GM12878 (cell line): Measurements from ENCODE around the gene NPAS3. TPM values are rescaled to one million over a fixed set of nuclear protein-coding genes. Genes with fewer than 3 reads are reported as not detected.

Experiments
- ATAC-seq: fragments of 200-7000 bp; cut with Tn5 transposase; 3 replicates; pipeline ENCODE4 v1.9.1; 2020; ENCODE audit warnings: mild to moderate bottlenecking, moderate library complexity
- BruUV-seq: library from RNA; stranded (reverse); fragments of 400-500 nt; replicated peaks from 2 replicates; lab custom pipeline; 2021; lab: Mats Ljungman, UMichigan
- CTCF ChIA-PET: fragments of 300-600 bp; sonication (Branson Sonifier 250); formaldehyde crosslinking; extraction: SDS; loops from one replicate; lab custom pipeline; 2021; ENCODE audit warnings: inconsistent platforms; lab: Yijun Ruan, JAX
- POLR2A ChIA-PET: fragments of 350-600 bp; formaldehyde crosslinking; extraction: SDS; loops from one replicate; lab custom pipeline; 2021; ENCODE audit warnings: inconsistent platforms; lab: Charles Lee
- RAD21 ChIA-PET: fragments of 300-600 bp; sonication (Branson Sonifier 250); formaldehyde crosslinking; loops from one replicate; lab custom pipeline; 2023; ENCODE audit warnings: antibody characterized with exemption; ENCODE audit not compliant: unreplicated experiment; lab: Charles Lee
- SMC1A ChIA-PET: fragments of 300-600 bp; sonication (Branson Sonifier 250); formaldehyde crosslinking; loops from one replicate; lab custom pipeline; 2023; ENCODE audit not compliant: unreplicated experiment, uncharacterized antibody; lab: Charles Lee
- DNase-seq: peaks from one replicate; pipeline ENCODE4 v3.0.0-alpha.2; 2011; ENCODE audit warnings: low read depth, low spot score
- FAIRE-seq: peaks from 3 replicates; lab custom pipeline; 2011; peaks lifted over from hg19 to GRCh38; lab: Jason Lieb, UNC
- H2AFZ ChIP-seq: 2 replicates; pipeline ENCODE4 v1.6.0; 2011; ENCODE audit warnings: low read depth, low read length, control low read depth; ENCODE audit not compliant: control insufficient read depth
- H3K27ac ChIP-seq: 2 replicates; pipeline ENCODE4 v1.5.1; 2011; ENCODE audit warnings: control low read depth; ENCODE audit not compliant: control insufficient read depth, insufficient read depth
- H3K27me3 ChIP-seq, 2 experiments: replicated peaks in 1 of 2; 2 replicates each; pipeline versions ENCODE4 v1.6.0 to v1.6.1; 2011; ENCODE audit warnings: low read length in 1 of 2; ENCODE audit not compliant: control insufficient read depth in 2 of 2, insufficient read depth in 2 of 2
- H3K36me3 ChIP-seq, 2 experiments: 2 replicates each; pipeline ENCODE4 v1.5.1; 2011; ENCODE audit warnings: low read length in 1 of 2; ENCODE audit not compliant: control insufficient read depth in 2 of 2, insufficient read depth in 2 of 2
- H3K4me1 ChIP-seq: 2 replicates; pipeline ENCODE4 v1.6.1; 2011; ENCODE audit warnings: mild to moderate bottlenecking, low read length, moderate library complexity, mixed read lengths; ENCODE audit not compliant: control insufficient read depth, insufficient read depth
- H3K4me2 ChIP-seq: 2 replicates; pipeline ENCODE4 v1.6.0; 2011; ENCODE audit warnings: control low read depth; ENCODE audit not compliant: control insufficient read depth, insufficient read depth
- H3K4me3 ChIP-seq: fragments of 200-600 bp; sonication (generic); 2 replicates; pipeline ENCODE4 v1.5.1; 2016
- H3K79me2 ChIP-seq: 2 replicates; pipeline ENCODE4 v1.6.0; 2011; ENCODE audit warnings: low read length; ENCODE audit not compliant: control insufficient read depth, insufficient read depth
- H3K9ac ChIP-seq: 2 replicates; pipeline ENCODE4 v1.8.0; 2011; ENCODE audit warnings: low read length, control low read depth, mixed read lengths; ENCODE audit not compliant: control insufficient read depth, insufficient read depth
- H3K9me3 ChIP-seq: replicated peaks from 3 replicates; pipeline ENCODE4 v1.5.1; 2011; ENCODE audit warnings: mild to moderate bottlenecking, low read length; ENCODE audit not compliant: control insufficient read depth, insufficient read depth
- H4K20me1 ChIP-seq: 2 replicates; pipeline ENCODE4 v1.6.0; 2011; ENCODE audit not compliant: control insufficient read depth, insufficient read depth
- BMI1 ChIP-seq: fragments of 450-650 bp; IDR thresholded peaks from 2 replicates; pipeline ENCODE4 v1.6.1; 2016; ENCODE audit warnings: mild to moderate bottlenecking, moderate library complexity, borderline replicate concordance
- CBX3 ChIP-seq: fragments of 200-600 bp; sonication (generic); IDR thresholded peaks from 2 replicates; pipeline ENCODE4 v1.6.1; 2016; ENCODE audit warnings: low read depth, borderline replicate concordance
- CHD2 ChIP-seq: IDR thresholded peaks from 2 replicates; pipeline ENCODE4 v1.6.1; 2011; ENCODE audit warnings: low read depth, low read length, improper control_type of control experiment, borderline replicate concordance
- CHD4 ChIP-seq: fragments of 200-600 bp; sonication (generic); IDR thresholded peaks from 2 replicates; pipeline ENCODE4 v1.6.1; 2016; ENCODE audit warnings: mild to moderate bottlenecking
- EGR1 ChIP-seq, 2 experiments: IDR thresholded peaks; 1 replicate in 1 of 2; 2 replicates in 1 of 2; pipeline ENCODE4 v1.6.1; 2011 to 2012; ENCODE audit warnings: low read depth in 2 of 2, low read length in 2 of 2, borderline replicate concordance in 1 of 2, mild to moderate bottlenecking in 1 of 2, moderate library complexity in 1 of 2
- FOXK2 ChIP-seq: fragments of 450-650 bp; IDR thresholded peaks from 2 replicates; pipeline ENCODE4 v1.6.1; 2017; ENCODE audit warnings: mild to moderate bottlenecking, moderate library complexity
- IKZF2 ChIP-seq, 2 experiments: fragments of 450-650 bp; IDR thresholded peaks; 2 replicates each; pipeline ENCODE4 v1.6.1; 2017; ENCODE audit warnings: mild to moderate bottlenecking in 2 of 2, moderate library complexity in 2 of 2
- IRF4 ChIP-seq: IDR thresholded peaks from 2 replicates; pipeline ENCODE4 v1.6.1; 2011; ENCODE audit warnings: low read depth, low read length
- KDM1A ChIP-seq: fragments of 200-600 bp; sonication (generic); IDR thresholded peaks from 2 replicates; pipeline ENCODE4 v1.6.1; 2016; ENCODE audit warnings: borderline replicate concordance
- KLF5 ChIP-seq: fragments of 450-650 bp; IDR thresholded peaks from 2 replicates; pipeline ENCODE4 v1.6.1; 2014; ENCODE audit warnings: mild to moderate bottlenecking; ENCODE audit not compliant: partially characterized antibody
- NFYA ChIP-seq: IDR thresholded peaks from 2 replicates; pipeline ENCODE4 v1.6.1; 2011; ENCODE audit warnings: low read depth, mild to moderate bottlenecking, low read length, improper control_type of control experiment, borderline replicate concordance
- NR2C1 ChIP-seq: fragments of 450-650 bp; IDR thresholded peaks from 2 replicates; pipeline ENCODE4 v1.6.1; 2017; ENCODE audit warnings: antibody characterized with exemption, mild to moderate bottlenecking, moderate library complexity
- POLR2AphosphoS2 ChIP-seq: IDR thresholded peaks from 2 replicates; pipeline ENCODE4 v1.6.1; 2011; ENCODE audit warnings: low read depth, mild to moderate bottlenecking, low read length, improper control_type of control experiment, moderate library complexity
- PRDM15 ChIP-seq: fragments of 450-650 bp; formaldehyde crosslinking; IDR thresholded peaks from 2 replicates; pipeline ENCODE4 v1.4.0; 2020; ENCODE audit warnings: mild to moderate bottlenecking, moderate library complexity
- RELA ChIP-seq: fragments of 450-650 bp; IDR thresholded peaks from 2 replicates; pipeline ENCODE4 v1.8.0; 2014; ENCODE audit warnings: borderline replicate concordance; ENCODE audit not compliant: partially characterized antibody
- TCF12 ChIP-seq: IDR thresholded peaks from 2 replicates; pipeline ENCODE4 v1.6.1; 2011; ENCODE audit warnings: low read depth, mild to moderate bottlenecking, low read length
- WGBS: methylation state at CpG from one replicate; pipeline ENCODE4 v1.1.6; 2016; ENCODE audit warnings: low lambda C conversion rate; ENCODE audit not compliant: insufficient replicate concordance, insufficient coverage; ENCODE audit errors: missing lambda C conversion rate; 5-methylcytosine and 5-hydroxymethylcytosine counted together
- in situ Hi-C: fragments of 300-500 bp; cut with MboI; formaldehyde crosslinking; loops from 9 replicates; pipeline ENCODE4 v1.14.3; 2018; ENCODE audit warnings: mixed read lengths
- intact Hi-C: fragments of 100-400 bp; cut with micrococcal nuclease; formaldehyde crosslinking; loops from one replicate; pipeline ENCODE4 v1.14.2; 2022; ENCODE audit not compliant: unreplicated experiment
- polyA plus RNA-seq, 11 experiments: library from polyadenylated mRNA; depleted of rRNA in 4 of 11; unstranded in 6 of 11; stranded (reverse) in 5 of 11; fragments of >200 nt; fragmentation: Nextera tagmentation in 4 of 11; fragmentation: Illumina TruSeq in 1 of 11; extraction: Ambion mirVana in 4 of 11; extraction: Trizol in 1 of 11; gene quantifications; 1 replicate in 1 of 11; 2 replicates in 10 of 11; pipeline versions ENCODE4 v1.2.1 to v1.2.3, GENCODE V29; 2011 to 2016; ENCODE audit warnings: inconsistent platforms in 2 of 11, missing spikeins in 2 of 11, low read depth in 1 of 11
- total RNA-seq, 4 experiments: library from RNA; depleted of rRNA in 3 of 4; stranded (reverse); fragments of >200 nt in 3 of 4; fragmentation: Illumina TruSeq in 1 of 4; extraction: Trizol in 1 of 4; gene quantifications; 2 replicates each; pipeline versions ENCODE4 v1.2.1 to v1.2.3, GENCODE V29; 2013 to 2021
- TF ChIP-seq, protein P1 (sequence below): IDR thresholded peaks from 2 replicates; pipeline ENCODE4 v1.6.1; 2011; ENCODE audit warnings: borderline replicate concordance, low read depth, mild to moderate bottlenecking, moderate library complexity, low read length; ENCODE audit not compliant: insufficient read depth, poor library complexity, severe bottlenecking

The NPAS3 gene
- total and polyA plus RNA-seq, 10 of the 15 experiments (the other 5 are each of a cell fraction or from before 2014, with no cell fraction given), result under 0.01 to 2.7 (median 0.03) TPM; not detected in 6

DNA sequence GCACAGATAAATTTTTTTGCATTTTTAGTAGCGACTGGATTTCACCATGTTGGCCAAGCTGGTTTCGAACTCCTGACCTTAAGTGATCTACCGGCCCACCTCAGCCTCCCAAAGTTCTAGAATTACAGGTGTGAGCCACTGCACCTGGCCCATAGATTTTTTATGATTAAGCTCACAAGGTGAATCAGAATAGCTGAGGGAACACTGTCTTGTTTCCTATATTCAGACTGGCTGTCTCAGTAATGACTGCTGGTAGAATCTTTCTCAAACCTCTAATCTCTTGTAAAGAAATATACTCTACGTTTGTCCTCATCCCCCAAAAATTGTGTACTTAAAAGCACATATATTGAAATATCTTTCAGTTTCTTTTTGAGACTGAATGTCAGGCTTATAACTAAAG, 650.1 kb downstream of the NPAS3 start (continued):
- TF ChIP-seq PRDM15 (CRISPR knock-in tag) (no peak), FOXK2 (no peak), IRF4 (no peak), NFYA (no peak), BMI1 (no peak), CHD4 (no peak), IKZF2 (IDR thresholded peaks at IDR 0.05) (no peak), KDM1A (no peak)
- TF ChIP-seq, all 136 proteins: peak for 0

DNA sequence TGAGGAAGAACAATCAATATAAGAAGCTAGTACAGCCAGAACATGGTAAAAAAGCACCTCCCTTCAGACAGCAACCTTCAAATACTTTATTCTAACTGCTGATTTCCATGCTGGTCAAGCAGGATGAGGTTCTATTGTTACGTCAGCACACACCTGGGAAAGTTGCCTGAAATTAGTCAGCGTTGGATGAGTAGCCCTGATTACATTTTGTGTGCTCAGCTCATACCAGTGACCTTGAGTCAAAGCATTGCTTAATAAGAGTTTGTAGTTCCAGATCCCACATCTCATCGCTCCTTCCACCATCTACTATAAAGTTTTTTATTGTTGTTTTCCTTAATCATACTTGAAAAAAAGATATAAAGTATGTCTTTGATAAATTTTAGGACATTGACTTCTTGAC, 650.7 kb downstream of the NPAS3 start:
- no peaks in the 10 kb centered on the region; a peak in 2 of 4 replicates for H3K27me3 ChIP-seq
- H3K4me3 ChIP-seq, result no peak overlapping the region
- H3K27ac ChIP-seq, result no peak overlapping the region
- TF ChIP-seq RELA (no peak), POLR2AphosphoS2 (no peak), CBX3 (no peak), KLF5 (no peak), CHD2 (no peak), EGR1 (IDR thresholded peaks at IDR 0.05; ENCODE audit: borderline replicate concordance in 1 of 2, low read depth in 2 of 2, low read length in 2 of 2) (no peak), NR2C1 (no peak), TCF12 (no peak)
- TF ChIP-seq, protein P1, sequence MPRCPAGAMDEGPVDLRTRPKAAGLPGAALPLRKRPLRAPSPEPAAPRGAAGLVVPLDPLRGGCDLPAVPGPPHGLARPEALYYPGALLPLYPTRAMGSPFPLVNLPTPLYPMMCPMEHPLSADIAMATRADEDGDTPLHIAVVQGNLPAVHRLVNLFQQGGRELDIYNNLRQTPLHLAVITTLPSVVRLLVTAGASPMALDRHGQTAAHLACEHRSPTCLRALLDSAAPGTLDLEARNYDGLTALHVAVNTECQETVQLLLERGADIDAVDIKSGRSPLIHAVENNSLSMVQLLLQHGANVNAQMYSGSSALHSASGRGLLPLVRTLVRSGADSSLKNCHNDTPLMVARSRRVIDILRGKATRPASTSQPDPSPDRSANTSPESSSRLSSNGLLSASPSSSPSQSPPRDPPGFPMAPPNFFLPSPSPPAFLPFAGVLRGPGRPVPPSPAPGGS, result no peak
- RAD21 ChIA-PET, result interaction anchor here (0.8 to 2.2 kb wide), 7 partner anchors 8 to 59 kb away, joined by 3 to 9 read pairs (median 4); no protein-coding TSS in a partner anchor
- no peak for DNase-seq
- no peak for ATAC-seq
- no peak overlapping the region for H3K9ac ChIP-seq
- POLR2A ChIA-PET, result interaction anchor here (0.5 to 3.8 kb wide), 6 partner anchors 8 to 60 kb away, joined by 3 to 12 read pairs (median 4); no protein-coding TSS in a partner anchor
- WGBS, result 25% methylated on average over 3 of the region's 3 CpGs
- intact Hi-C loops, result no loop called here
- no TSS peak for BruUV-seq
- no peaks in the 10 kb centered on the region for H3K79me2 ChIP-seq
- SMC1A ChIA-PET, result interaction anchor here (0.8 to 6.0 kb wide), 10 partner anchors 9 to 83 kb away, joined by 3 to 44 read pairs (median 4); no protein-coding TSS in a partner anchor
- H3K9me3 ChIP-seq, result no peaks in the 10 kb centered on the region
- no peak for FAIRE-seq
- H3K36me3 ChIP-seq, result no peaks in the 10 kb centered on the region
- H3K4me2 ChIP-seq, result no peak overlapping the region
- H3K4me1 ChIP-seq, result no peaks in the 10 kb centered on the region
- CTCF ChIA-PET, result interaction anchor here (1.0 to 2.7 kb wide), 5 partner anchors 9 to 65 kb away, joined by 3 to 11 read pairs (median 4); no protein-coding TSS in a partner anchor
- no peak overlapping the region for H2AFZ ChIP-seq
- in situ Hi-C loops, result no loop called here
- no peaks in the 10 kb centered on the region for H4K20me1 ChIP-seq
